Right lobe of liver (tissue), 6 donors: ENCODE measurements around the gene DNAJB11. TPM values are rescaled to one million over a fixed set of nuclear protein-coding genes. Genes with fewer than 3 reads are reported as not detected.
"Not testable (repeated sequence)": the region's sequence is repeated elsewhere in the genome, so short reads cannot be mapped to it uniquely, and the experiment has no call there.

Experiments used
- ATAC-seq, 4 donors: fragments of 200-7000 bp; cut with Tn5 transposase; one replicate each; pipeline ENCODE4 v1.9.1; 2020; ENCODE audit warnings: mild to moderate bottlenecking in 4 of 4, moderate library complexity in 4 of 4
- DNase-seq, 3 donors: peaks; one replicate each; pipeline ENCODE4 v3.0.0-alpha.2; 2020
- H3K27ac ChIP-seq, 3 donors: fragments of 200-600 bp; one replicate each; pipeline ENCODE4 v1.8.0; 2022
- H3K27me3 ChIP-seq, 2 donors: fragments of 200-600 bp; one replicate each; pipeline ENCODE4 v1.8.0; 2022
- H3K36me3 ChIP-seq, 4 donors: fragments of 200-600 bp; sonication (generic) in 1 of 4; one replicate each; pipeline versions ENCODE4 v1.5.1 to v1.8.0; 2017 to 2022; ENCODE audit warnings: control low read depth in 1 of 4
- H3K4me1 ChIP-seq, 4 donors: fragments of 200-600 bp; sonication (generic) in 1 of 4; one replicate each; pipeline versions ENCODE4 v1.5.1 to v1.8.0; 2017 to 2022; ENCODE audit warnings: control low read depth in 1 of 4
- H3K4me3 ChIP-seq, 3 donors: fragments of 200-600 bp; one replicate each; pipeline ENCODE4 v1.8.0; 2022
- H3K9me3 ChIP-seq, 4 donors: fragments of 200-600 bp; sonication (generic) in 1 of 4; one replicate each; pipeline versions ENCODE4 v1.5.1 to v1.8.0; 2017 to 2022; ENCODE audit warnings: control low read depth in 1 of 4
- CTCF ChIP-seq, 4 donors: fragments of 200-600 bp in 3 of 4; fragments of 450-650 bp in 1 of 4; IDR thresholded peaks; one replicate each; pipeline versions ENCODE4 v1.5.1 to v1.8.0; 2016 to 2022; ENCODE audit warnings: antibody characterized with exemption in 4 of 4, mild to moderate bottlenecking in 2 of 4
- POLR2A ChIP-seq: fragments of 450-650 bp; IDR thresholded peaks from one replicate; pipeline ENCODE4 v1.6.1; 2017; ENCODE audit warnings: antibody characterized with exemption, mild to moderate bottlenecking
- WGBS: methylation state at CpG from one replicate; pipeline ENCODE4 v1.1.6; 2018; ENCODE audit warnings: low coverage, low lambda C conversion rate; ENCODE audit not compliant: insufficient coverage; ENCODE audit errors: missing lambda C conversion rate; 5-methylcytosine and 5-hydroxymethylcytosine counted together
- intact Hi-C, 2 donors: fragments of 100-400 bp; cut with DNase I; formaldehyde crosslinking; loops; one replicate each; pipeline versions ENCODE4 v1.11.2 to v1.14.1; 2022
- total RNA-seq, 6 experiments: library from RNA; depleted of rRNA in 2 of 6; stranded (reverse); fragments of >200 nt in 2 of 6; fragmentation: NEBNext Ultra II Directional in 3 of 6; extraction: Animal tissue kit (Norgen Biotek cat#: 25700) in 3 of 6; gene quantifications; one replicate each; pipeline versions ENCODE4 v1.1.0 to v1.2.4, GENCODE V29; 2016 to 2023
- donor health status: DM: no; HTN: yes; CAD: no.
- donor health status: DM: no; HTN: no; CAD: no.
- donor health status: DM: no; HTN: no; CAD: no.
- donor health status: DM: no; HTN: yes; CAD: no.
- donor health status: DM: no; HTN: yes; CAD: no.

DNAJB11 gene
- total RNA-seq, 6 experiments from 2014 or later: 28.4 to 59.1 (median 49.2) TPM

DNA sequence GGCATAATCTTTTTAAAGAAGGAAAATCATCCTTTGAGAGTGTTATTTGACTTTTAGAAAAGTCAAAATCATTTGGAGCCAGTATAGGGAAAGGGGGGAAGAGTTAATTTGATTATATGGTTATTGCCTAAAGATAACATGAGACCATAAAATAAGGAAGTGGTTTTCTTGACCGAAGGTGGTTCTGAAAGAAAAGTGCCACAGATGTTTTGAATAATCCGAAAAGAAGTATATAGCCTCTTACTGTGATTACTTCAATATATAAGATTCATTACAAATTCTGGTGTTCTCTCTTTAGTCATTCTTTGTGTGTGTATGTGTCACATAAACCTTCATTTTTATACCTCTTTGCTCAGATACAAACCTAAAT lies 1.1 kb downstream of the DNAJB11 start:
- ATAC-seq (no peak), DNase-seq (no peak)
- peaks cover 0 to 29% (median 11%) of the 10 kb centered on the region in 4 donors for H3K4me1 ChIP-seq
- H3K27ac ChIP-seq: peak overlapping the region in 1 of 3 donors; percentile 89
- H3K9me3 ChIP-seq: no peaks in the 10 kb centered on the region
- WGBS: 50% methylated on average over 2 of the region's 2 CpGs
- peaks cover 0 to 27% (median 15%) of the 10 kb centered on the region in 4 donors for H3K36me3 ChIP-seq
- no peaks in the 10 kb centered on the region for H3K27me3 ChIP-seq
- intact Hi-C loops: no loop called here
- no peak for TF ChIP-seq POLR2A
- no peak for TF ChIP-seq CTCF (IDR thresholded peaks at IDR 0.05)
- peak overlapping the region; percentile 63 to 93 (median 92) for H3K4me3 ChIP-seq

GRCh38 chr3:186577521-186577920 lies 7.0 kb downstream of the DNAJB11 start:
- ATAC-seq: no peak
- WGBS: 51% methylated on average over 2 of the region's 2 CpGs
- intact Hi-C loops: no loop called here
- Histone ChIP-seq H3K36me3 (peaks cover 8 to 81% (median 41%) of the 10 kb centered on the region in 4 donors), H3K4me1 (peaks cover 0 to 3% (median 0%) of the 10 kb centered on the region in 4 donors), H3K9me3 (no peaks in the 10 kb centered on the region), H3K27ac (no peak overlapping the region), H3K27me3 (no peaks in the 10 kb centered on the region), H3K4me3 (no peak overlapping the region)
- no peak for TF ChIP-seq POLR2A
- no peak for TF ChIP-seq CTCF (IDR thresholded peaks at IDR 0.05)
- DNase-seq: no peak

- intact Hi-C loops: no loop called here
- H3K4me3 ChIP-seq: no peak overlapping the region
- no peaks in the 10 kb centered on the region for H3K9me3 ChIP-seq
- 84% methylated on average over 3 of the region's 3 CpGs for WGBS
- ATAC-seq: no peak
- no peak for TF ChIP-seq POLR2A
- TF ChIP-seq CTCF (IDR thresholded peaks at IDR 0.05): no peak
- H3K27ac ChIP-seq: no peak overlapping the region
- no peaks in the 10 kb centered on the region for H3K27me3 ChIP-seq
- DNase-seq: no peak
- H3K4me1 ChIP-seq: no peaks in the 10 kb centered on the region
- H3K36me3 ChIP-seq: peaks cover 12 to 97% (median 48%) of the 10 kb centered on the region in 4 donors
Measured at GRCh38 chr3:186580785-186581184, 10.3 kb downstream of the DNAJB11 start.

- Histone ChIP-seq H3K36me3 (peaks cover 7 to 84% (median 39%) of the 10 kb centered on the region in 4 donors), H3K27me3 (no peaks in the 10 kb centered on the region), H3K4me1 (no peaks in the 10 kb centered on the region), H3K9me3 (no peaks in the 10 kb centered on the region), H3K4me3 (no peak overlapping the region), H3K27ac (no peak overlapping the region)
- no peak for TF ChIP-seq CTCF (IDR thresholded peaks at IDR 0.05)
- no peak for TF ChIP-seq POLR2A
- ATAC-seq: no peak
- intact Hi-C loops: no loop called here
- 89% methylated on average over 6 of the region's 6 CpGs for WGBS
- DNase-seq: no peak
Measured at GRCh38 chr3:186582541-186582940, 12.0 kb downstream of the DNAJB11 start.

GRCh38 chr3:186583831-186584230 lies 13.3 kb downstream of the DNAJB11 start:
- H3K27me3 ChIP-seq: no peaks in the 10 kb centered on the region
- peaks cover 7 to 71% (median 33%) of the 10 kb centered on the region in 4 donors for H3K36me3 ChIP-seq
- no peak overlapping the region for H3K4me3 ChIP-seq
- DNase-seq: no peak
- TF ChIP-seq CTCF (IDR thresholded peaks at IDR 0.05) (no peak), POLR2A (no peak)
- intact Hi-C loops: no loop called here
- no peaks in the 10 kb centered on the region for H3K9me3 ChIP-seq
- ATAC-seq: no peak
- no peak overlapping the region for H3K27ac ChIP-seq
- peaks cover 0 to under 1% (median 0%) of the 10 kb centered on the region in 4 donors for H3K4me1 ChIP-seq
- WGBS: 74% methylated on average over 5 of the region's 5 CpGs

GRCh38 chr3:186586245-186586644 lies 15.7 kb downstream of the DNAJB11 start:
- DNase-seq: not testable (repeated sequence)
- peaks cover 7 to 48% (median 22%) of the 10 kb centered on the region in 4 donors for H3K36me3 ChIP-seq
- WGBS: 95% methylated on average over 2 of the region's 9 CpGs

More at GRCh38 chr3:186586245-186586644, 15.7 kb downstream of the DNAJB11 start:
- H3K4me3 ChIP-seq, H3K27ac ChIP-seq, ATAC-seq, H3K27me3 ChIP-seq, intact Hi-C loops, H3K9me3 ChIP-seq: not testable (repeated sequence)
- H3K4me1 ChIP-seq: peaks cover 0 to 20% (median 6%) of the 10 kb centered on the region in 4 donors
